GM12892 (cell line): ENCODE data around the gene ALK.

Experiments used
- POLR2A ChIP-seq: IDR thresholded peaks from 2 replicates; pipeline ENCODE4 v1.6.1; 2011; ENCODE audit warnings: low read depth, low read length, control low read depth
- TAF1 ChIP-seq: IDR thresholded peaks from 2 replicates; pipeline ENCODE4 v1.6.1; 2011; ENCODE audit warnings: low read depth, mild to moderate bottlenecking, control low read depth, low read length, borderline replicate concordance

DNA sequence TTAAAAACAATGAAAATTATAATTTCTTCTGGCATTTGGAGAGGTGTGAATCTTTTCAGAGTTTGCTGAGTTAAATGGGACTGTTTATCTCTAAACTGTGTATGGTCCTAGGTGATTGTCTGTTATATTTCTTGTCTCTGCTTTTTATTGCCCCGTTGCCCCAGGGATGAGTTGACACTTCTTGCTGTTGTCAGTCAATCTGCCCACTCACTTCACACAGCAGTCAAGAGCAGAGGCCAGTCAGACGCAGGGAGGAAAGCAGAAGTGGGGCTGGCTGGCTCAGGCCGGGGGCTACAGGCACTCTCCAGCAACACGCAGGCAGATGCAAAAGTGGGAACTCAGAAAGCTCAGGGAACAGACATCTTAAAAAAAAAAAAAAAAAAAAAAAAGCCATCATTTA, 441.0 kb downstream of the ALK start:
- TF ChIP-seq POLR2A (no peak), TAF1 (no peak)
